ENCODE data around the gene IGFL3. TPM values are rescaled to one million over a fixed set of nuclear protein-coding genes. Genes with fewer than 3 reads are reported as not detected.

IGFL3 gene
- total and polyA plus RNA-seq, 2 of the 13 experiments (the other 11 are each of a cell fraction or from before 2014, with no cell fraction given) = not detected

GRCh38 chr19:46073268-46073922 lies 51.1 kb downstream of the IGFL3 start:
- no peak overlapping the region for H3K9ac ChIP-seq (ENCODE audit: insufficient read depth, low read depth, low read length)
- H3K27ac ChIP-seq (ENCODE audit: extremely low read length, insufficient read depth, low read length) = no peak overlapping the region
- ChIA-PET POLR2A (no interaction called here), CTCF (ENCODE audit: low intra/inter-chr PET ratio, low total read pairs) (interaction anchor here (1.4 kb wide), 1 partner anchor 44 kb away, joined by 5 read pairs; no protein-coding TSS in a partner anchor)
- no peaks in the 10 kb centered on the region for H3K9me3 ChIP-seq (ENCODE audit: low read length)
- H3K36me3 ChIP-seq (replicated peaks in 1 of 2; ENCODE audit: control insufficient read depth in 1 of 2, insufficient read depth in 2 of 2, low read length in 2 of 2) = no peaks in the 10 kb centered on the region
- intact Hi-C loops (cut with micrococcal nuclease; ENCODE audit: unreplicated experiment) = no loop called here
- peaks cover 70% of the 10 kb centered on the region for H3K4me1 ChIP-seq (ENCODE audit: insufficient read depth, low read length)
- DNase-seq (ENCODE audit: low spot score) (no peak), FAIRE-seq (no peak), ATAC-seq (no peak)
- no peak overlapping the region for H2AFZ ChIP-seq (ENCODE audit: low read length)
- no peaks in the 10 kb centered on the region; a peak in 1 of 5 replicates for H3K27me3 ChIP-seq (ENCODE audit: control insufficient read depth in 1 of 2, insufficient read depth in 2 of 2, low read length in 2 of 2)
- WGBS (ENCODE audit: low lambda C conversion rate) = 95% methylated on average over 3 of the region's 3 CpGs
- H3K4me3 ChIP-seq (replicated peaks in 1 of 3; ENCODE audit: insufficient read depth in 1 of 3, low read depth in 2 of 3, low read length in 3 of 3) = no peak overlapping the region
- no peaks in the 10 kb centered on the region for H4K20me1 ChIP-seq (ENCODE audit: insufficient read depth, low read length)
- H3K4me2 ChIP-seq (ENCODE audit: low read depth, low read length) = no peak overlapping the region
- no TSS peak for BruUV-seq (replicated peaks)
- in situ Hi-C loops (cut with HindIII; ENCODE audit: extremely low pct_ligation_motif_present, low pct_unique_long_range_greater_than_20kb) = loop anchor here (10.0 kb wide), 1 partner anchor 169 kb away; the partner anchor contains the start of gene MYPOP
- H3K79me2 ChIP-seq (ENCODE audit: insufficient read depth, low read length) = no peaks in the 10 kb centered on the region
- TF ChIP-seq U2AF2 (IDR thresholded peaks at IDR 0.05; ENCODE audit: low read depth, low read length) = no peak
- TF ChIP-seq ZNF703 (CRISPR knock-in tag; IDR thresholded peaks at IDR 0.05; ENCODE audit: borderline replicate concordance) = no peak
- no peak for TF ChIP-seq CENPX (CRISPR knock-in tag; IDR thresholded peaks at IDR 0.05)
- no peak for TF ChIP-seq XBP1 (CRISPR knock-in tag; IDR thresholded peaks at IDR 0.05)
- no peak for TF ChIP-seq TSC22D2 (CRISPR knock-in tag; IDR thresholded peaks at IDR 0.05; ENCODE audit: borderline replicate concordance)
- TF ChIP-seq CTCF (CRISPR knock-in tag; IDR thresholded peaks at IDR 0.05) = no peak
- no peak for TF ChIP-seq MYNN (CRISPR knock-in tag; IDR thresholded peaks at IDR 0.05; ENCODE audit: low read depth)
- TF ChIP-seq, protein P1, sequence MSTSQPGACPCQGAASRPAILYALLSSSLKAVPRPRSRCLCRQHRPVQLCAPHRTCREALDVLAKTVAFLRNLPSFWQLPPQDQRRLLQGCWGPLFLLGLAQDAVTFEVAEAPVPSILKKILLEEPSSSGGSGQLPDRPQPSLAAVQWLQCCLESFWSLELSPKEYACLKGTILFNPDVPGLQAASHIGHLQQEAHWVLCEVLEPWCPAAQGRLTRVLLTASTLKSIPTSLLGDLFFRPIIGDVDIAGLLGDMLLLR (CRISPR knock-in tag; IDR thresholded peaks at IDR 0.05) = no peak
- TF ChIP-seq NPAS2 (CRISPR knock-in tag; IDR thresholded peaks at IDR 0.05; ENCODE audit: borderline replicate concordance) = no peak
- TF ChIP-seq TERF1 (CRISPR knock-in tag; IDR thresholded peaks at IDR 0.05) = no peak
- TF ChIP-seq CHCHD3 (CRISPR knock-in tag; IDR thresholded peaks at IDR 0.05) = no peak
- no peak for TF ChIP-seq SIN3A (IDR thresholded peaks at IDR 0.05; ENCODE audit: borderline replicate concordance, low read depth, low read length)
- TF ChIP-seq, protein P2, sequence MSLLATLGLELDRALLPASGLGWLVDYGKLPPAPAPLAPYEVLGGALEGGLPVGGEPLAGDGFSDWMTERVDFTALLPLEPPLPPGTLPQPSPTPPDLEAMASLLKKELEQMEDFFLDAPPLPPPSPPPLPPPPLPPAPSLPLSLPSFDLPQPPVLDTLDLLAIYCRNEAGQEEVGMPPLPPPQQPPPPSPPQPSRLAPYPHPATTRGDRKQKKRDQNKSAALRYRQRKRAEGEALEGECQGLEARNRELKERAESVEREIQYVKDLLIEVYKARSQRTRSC (CRISPR knock-in tag; IDR thresholded peaks at IDR 0.05; ENCODE audit: low read depth) = no peak
- TF ChIP-seq FOXO1 (CRISPR knock-in tag; IDR thresholded peaks at IDR 0.05) = no peak
- TF ChIP-seq, protein P3, sequence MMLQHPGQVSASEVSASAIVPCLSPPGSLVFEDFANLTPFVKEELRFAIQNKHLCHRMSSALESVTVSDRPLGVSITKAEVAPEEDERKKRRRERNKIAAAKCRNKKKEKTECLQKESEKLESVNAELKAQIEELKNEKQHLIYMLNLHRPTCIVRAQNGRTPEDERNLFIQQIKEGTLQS (CRISPR knock-in tag; IDR thresholded peaks at IDR 0.05) = no peak
- TF ChIP-seq ZNF879 (CRISPR knock-in tag; IDR thresholded peaks at IDR 0.05) = no peak
- no peak for TF ChIP-seq ZBTB10 (CRISPR knock-in tag; IDR thresholded peaks at IDR 0.05; ENCODE audit: borderline replicate concordance)

Data from HepG2 (cell line).